SK-N-SH (cell line): ENCODE results near the gene FOXK1. TPM values are rescaled to one million over a fixed set of nuclear protein-coding genes. Genes with fewer than 3 reads are reported as not detected.
A peak's percentile ranks its signal among the peaks of the same experiment; 100 is the strongest.

Experiments used
- CTCF ChIA-PET: fragments of 300-600, 350-600 bp; formaldehyde crosslinking; extraction: SDS; loops from one replicate; lab custom pipeline; 2021; lab: Yijun Ruan, JAX
- POLR2A ChIA-PET: fragments of 350-600 bp; sonication (Branson Sonifier 250); formaldehyde crosslinking; extraction: SDS; loops from one replicate; lab custom pipeline; 2020; ENCODE audit warnings: antibody characterized with exemption, inconsistent platforms; lab: Yijun Ruan, JAX
- DNase-seq: peaks from one replicate; pipeline ENCODE4 v3.0.0; 2012
- H2AFZ ChIP-seq: fragments of 200-600 bp; sonication (generic); 2 replicates; pipeline ENCODE4 v1.8.1; 2016; ENCODE audit warnings: antibody characterized with exemption, mild to moderate bottlenecking, low read depth
- H3F3A ChIP-seq: fragments of 200-600 bp; sonication (generic); replicated peaks from 2 replicates; pipeline ENCODE3; 2016; ENCODE audit warnings: antibody characterized with exemption, mild to moderate bottlenecking; ENCODE audit not compliant: insufficient read depth
- H3K27ac ChIP-seq, 2 experiments: fragments of 200-500 bp in 1 of 2; fragments of 200-600 bp in 1 of 2; sonication (Bioruptor generic) in 1 of 2; sonication (generic), shearing (Covaris generic) in 1 of 2; 2 replicates each; pipeline versions ENCODE4 v1.5.1 to v1.6.1; 2014 to 2016; ENCODE audit warnings: low read depth in 2 of 2, inconsistent platforms in 1 of 2, low read length in 1 of 2, mild to moderate bottlenecking in 1 of 2, mixed read lengths in 1 of 2
- H3K27me3 ChIP-seq: fragments of 200-600 bp; sonication (generic), shearing (Covaris generic); 2 replicates; pipeline ENCODE4 v1.6.1; 2016; ENCODE audit warnings: mixed run types; ENCODE audit not compliant: insufficient read depth
- H3K36me3 ChIP-seq, 2 experiments: fragments of 200-500 bp in 1 of 2; fragments of 200-600 bp in 1 of 2; sonication (Bioruptor generic) in 1 of 2; sonication (generic) in 1 of 2; replicated peaks in 1 of 2; 2 replicates each; pipeline versions ENCODE3 to v1.5.1; 2014 to 2016; ENCODE audit warnings: low read length in 1 of 2, mild to moderate bottlenecking in 1 of 2; ENCODE audit not compliant: insufficient read depth in 2 of 2, control insufficient read depth in 1 of 2
- H3K4me1 ChIP-seq, 2 experiments: fragments of 200-500 bp in 1 of 2; fragments of 200-600 bp in 1 of 2; sonication (Bioruptor generic) in 1 of 2; sonication (generic), shearing (Covaris generic) in 1 of 2; 2 replicates each; pipeline versions ENCODE4 v1.5.1 to v1.6.1; 2014 to 2016; ENCODE audit warnings: low read depth in 1 of 2, low read length in 1 of 2, mixed run types in 1 of 2; ENCODE audit not compliant: insufficient read depth in 2 of 2, control insufficient read depth in 1 of 2
- H3K4me2 ChIP-seq: fragments of 200-600 bp; sonication (generic), shearing (Covaris generic); 2 replicates; pipeline ENCODE4 v1.6.1; 2017; ENCODE audit warnings: mixed run types
- H3K4me3 ChIP-seq, 2 experiments: fragments of 200-500 bp in 1 of 2; fragments of 200-600 bp in 1 of 2; sonication (Bioruptor generic) in 1 of 2; sonication (generic), shearing (Covaris generic) in 1 of 2; 2 replicates each; pipeline versions ENCODE4 v1.5.1 to v1.8.1; 2014 to 2016; ENCODE audit warnings: low read depth in 2 of 2, inconsistent platforms in 1 of 2, low read length in 1 of 2, mild to moderate bottlenecking in 1 of 2, mixed read lengths in 1 of 2, moderate library complexity in 1 of 2
- H3K79me2 ChIP-seq: fragments of 200-600 bp; sonication (generic); 2 replicates; pipeline ENCODE4 v1.8.1; 2017; ENCODE audit warnings: mild to moderate bottlenecking; ENCODE audit not compliant: insufficient read depth
- H3K9ac ChIP-seq: fragments of 200-600 bp; sonication (generic); 2 replicates; pipeline ENCODE4 v1.6.1; 2017; ENCODE audit warnings: mixed run types
- H3K9me2 ChIP-seq: fragments of 200-600 bp; sonication (generic); 2 replicates; pipeline ENCODE4 v1.6.1; 2017; ENCODE audit warnings: mixed run types
- H3K9me3 ChIP-seq: fragments of 200-600 bp; sonication (generic); 2 replicates; pipeline ENCODE4 v1.6.1; 2017; ENCODE audit warnings: mixed run types, mild to moderate bottlenecking, moderate library complexity
- H4K20me1 ChIP-seq: fragments of 200-600 bp; sonication (generic); 2 replicates; pipeline ENCODE4 v1.6.1; 2017; ENCODE audit warnings: mild to moderate bottlenecking, mixed run types; ENCODE audit not compliant: insufficient read depth
- CHD2 ChIP-seq: fragments of 150-350 bp; IDR thresholded peaks from 2 replicates; pipeline ENCODE4 v1.6.1; 2018; ENCODE audit warnings: low read length; ENCODE audit not compliant: partially characterized antibody
- ELF1 ChIP-seq: IDR thresholded peaks from 2 replicates; pipeline ENCODE4 v1.4.0; 2012
- FOSL2 ChIP-seq: IDR thresholded peaks from 2 replicates; pipeline ENCODE4 v1.4.0; 2012; ENCODE audit warnings: low read depth, mild to moderate bottlenecking, moderate library complexity, borderline replicate concordance
- FOXJ3 ChIP-seq: sonication (generic); formaldehyde crosslinking; IDR thresholded peaks from 2 replicates; pipeline ENCODE4 v1.5.1; 2020; ENCODE audit warnings: mild to moderate bottlenecking, missing genetic modification reagents
- FOXM1 ChIP-seq: IDR thresholded peaks from 2 replicates; pipeline ENCODE4 v1.4.0; 2012; ENCODE audit warnings: low read depth, mild to moderate bottlenecking
- JUND ChIP-seq: IDR thresholded peaks from 2 replicates; pipeline ENCODE4 v1.4.0; 2012
- MEF2A ChIP-seq: IDR thresholded peaks from 2 replicates; pipeline ENCODE4 v1.4.0; 2012; ENCODE audit warnings: low read depth, borderline replicate concordance
- MXI1 ChIP-seq: IDR thresholded peaks from 2 replicates; pipeline ENCODE4 v1.6.1; 2012; ENCODE audit warnings: mild to moderate bottlenecking, low read depth, low read length, improper control_type of control experiment
- NFIC ChIP-seq: IDR thresholded peaks from 2 replicates; pipeline ENCODE4 v1.4.0; 2012; ENCODE audit warnings: borderline replicate concordance
- NRF1 ChIP-seq: IDR thresholded peaks from 2 replicates; pipeline ENCODE4 v1.6.1; 2012; ENCODE audit warnings: low read depth, mild to moderate bottlenecking, low read length
- POLR2AphosphoS5 ChIP-seq: IDR thresholded peaks from 2 replicates; pipeline ENCODE4 v1.6.1; 2012; ENCODE audit warnings: low read depth, low read length
- RAD21 ChIP-seq: IDR thresholded peaks from 2 replicates; pipeline ENCODE4 v1.6.1; 2012; ENCODE audit warnings: mild to moderate bottlenecking, low read length
- RCOR1 ChIP-seq: fragments of 150-350 bp; IDR thresholded peaks from 2 replicates; pipeline ENCODE4 v1.6.1; 2017; ENCODE audit warnings: antibody characterized with exemption, low read length
- RXRA ChIP-seq: IDR thresholded peaks from 2 replicates; pipeline ENCODE4 v1.4.0; 2012; ENCODE audit warnings: low read depth, mild to moderate bottlenecking, borderline replicate concordance
- SMC3 ChIP-seq: IDR thresholded peaks from 2 replicates; pipeline ENCODE4 v1.6.1; 2012; ENCODE audit warnings: low read depth, low read length, improper control_type of control experiment
- TCF12 ChIP-seq: IDR thresholded peaks from 2 replicates; pipeline ENCODE4 v1.4.0; 2012
- TEAD4 ChIP-seq: IDR thresholded peaks from 2 replicates; pipeline ENCODE4 v1.4.0; 2012; ENCODE audit warnings: mild to moderate bottlenecking, borderline replicate concordance; ENCODE audit not compliant: insufficient read depth
- WGBS: methylation state at CpG from one replicate; pipeline ENCODE4 v1.1.6; 2017; ENCODE audit warnings: low lambda C conversion rate; 5-methylcytosine and 5-hydroxymethylcytosine counted together
- polyA plus RNA-seq, 3 experiments: library from polyadenylated mRNA; depleted of rRNA; stranded (reverse); fragments of >200 nt; gene quantifications; 2 replicates each; pipeline ENCODE4 v1.2.3, GENCODE V29; 2012
- TF ChIP-seq, protein P1 (sequence below): IDR thresholded peaks from 2 replicates; pipeline ENCODE4 v1.4.0; 2012; ENCODE audit warnings: low read depth, borderline replicate concordance
- TF ChIP-seq, protein P2 (sequence below): fragments of 150-350 bp; IDR thresholded peaks from 2 replicates; pipeline ENCODE4 v1.6.1; 2017; ENCODE audit warnings: antibody characterized with exemption, low read length, low read depth, borderline replicate concordance
- TF ChIP-seq, protein P3 (sequence below): IDR thresholded peaks from 2 replicates; pipeline ENCODE4 v1.4.0; 2012; ENCODE audit warnings: low read depth
- TF ChIP-seq, protein P4 (sequence below): IDR thresholded peaks from 2 replicates; pipeline ENCODE4 v1.6.1; 2012; ENCODE audit warnings: mild to moderate bottlenecking, low read depth, low read length, moderate library complexity

Gene FOXK1
- polyA plus RNA-seq, 1 of the 3 experiments (the other 2 are of a cell fraction): 4.7 TPM

DNA sequence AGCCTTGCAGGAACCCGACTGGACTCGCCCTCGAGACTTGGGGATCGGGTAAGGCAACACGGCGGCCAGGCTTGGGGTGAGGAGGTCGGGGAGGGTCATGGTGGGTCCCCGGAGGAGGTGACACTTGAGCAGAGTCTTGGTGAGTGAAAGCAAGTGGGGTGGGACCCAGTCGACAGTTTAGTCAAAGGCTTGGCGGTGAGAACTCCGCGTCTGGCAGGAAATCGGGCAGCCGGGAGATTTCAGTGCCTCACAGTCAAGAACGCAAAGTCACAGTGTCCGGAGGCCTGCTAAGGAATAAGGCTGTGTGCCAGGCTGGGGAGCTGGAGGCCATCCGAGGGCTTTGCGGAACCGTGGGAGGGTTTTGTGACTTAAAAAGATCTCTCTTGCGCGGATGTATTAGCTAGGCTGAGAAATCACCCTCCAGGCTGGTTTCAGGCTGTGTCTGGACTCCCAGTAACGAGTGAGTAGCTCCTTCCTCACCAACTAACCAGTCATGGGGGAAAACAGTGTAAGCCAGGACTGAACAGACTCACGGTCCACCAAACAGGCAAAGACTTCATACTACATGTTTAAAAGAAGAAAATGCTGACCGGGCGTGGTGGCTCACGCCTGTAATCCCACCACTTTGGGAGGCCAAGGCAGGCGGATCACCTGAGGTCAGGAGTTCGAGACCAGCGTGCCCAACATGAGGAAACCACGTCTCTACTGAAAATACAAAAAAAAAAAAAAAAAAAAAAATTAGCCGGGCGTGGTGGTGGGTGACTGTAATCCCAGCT, 93.9 kb downstream of the FOXK1 start:
- ChIA-PET CTCF (interaction anchor here (1.1 to 3.4 kb wide), 11 partner anchors 16 to 371 kb away, joined by 3 to 14 read pairs (median 3); partner anchors contain the start of gene RADIL), POLR2A (interaction anchor here (0.7 to 1.8 kb wide), 10 partner anchors 9 to 135 kb away, joined by 3 to 9 read pairs (median 6); partner anchors contain the start of gene RADIL)
- peak overlapping the region; percentile 91 for H3K9ac ChIP-seq
- H3F3A ChIP-seq: peaks cover 3% of the 10 kb centered on the region
- H3K36me3 ChIP-seq: peaks cover 4 to 5% of the 10 kb centered on the region in 2 experiments
- DNase-seq: no peak
- peaks cover 18% of the 10 kb centered on the region for H4K20me1 ChIP-seq
- no peaks in the 10 kb centered on the region for H3K27me3 ChIP-seq
- peak overlapping the region; percentile 84; the same call in 1 of the 2 replicates for H2AFZ ChIP-seq
- H3K9me3 ChIP-seq: no peaks in the 10 kb centered on the region
- no peak for TF ChIP-seq TEAD4
- TF ChIP-seq TCF12: no peak
- TF ChIP-seq FOSL2: no peak
- TF ChIP-seq NRF1: no peak
- TF ChIP-seq, protein P1, sequence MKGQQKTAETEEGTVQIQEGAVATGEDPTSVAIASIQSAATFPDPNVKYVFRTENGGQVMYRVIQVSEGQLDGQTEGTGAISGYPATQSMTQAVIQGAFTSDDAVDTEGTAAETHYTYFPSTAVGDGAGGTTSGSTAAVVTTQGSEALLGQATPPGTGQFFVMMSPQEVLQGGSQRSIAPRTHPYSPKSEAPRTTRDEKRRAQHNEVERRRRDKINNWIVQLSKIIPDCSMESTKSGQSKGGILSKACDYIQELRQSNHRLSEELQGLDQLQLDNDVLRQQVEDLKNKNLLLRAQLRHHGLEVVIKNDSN: no peak
- TF ChIP-seq JUND: no peak
- no peak for TF ChIP-seq FOXJ3 (CRISPR knock-in tag)
- TF ChIP-seq CHD2: no peak
- TF ChIP-seq, protein P2, sequence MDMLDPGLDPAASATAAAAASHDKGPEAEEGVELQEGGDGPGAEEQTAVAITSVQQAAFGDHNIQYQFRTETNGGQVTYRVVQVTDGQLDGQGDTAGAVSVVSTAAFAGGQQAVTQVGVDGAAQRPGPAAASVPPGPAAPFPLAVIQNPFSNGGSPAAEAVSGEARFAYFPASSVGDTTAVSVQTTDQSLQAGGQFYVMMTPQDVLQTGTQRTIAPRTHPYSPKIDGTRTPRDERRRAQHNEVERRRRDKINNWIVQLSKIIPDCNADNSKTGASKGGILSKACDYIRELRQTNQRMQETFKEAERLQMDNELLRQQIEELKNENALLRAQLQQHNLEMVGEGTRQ: no peak
- no peak for TF ChIP-seq MEF2A
- no peak for TF ChIP-seq NFIC
- TF ChIP-seq, protein P3, sequence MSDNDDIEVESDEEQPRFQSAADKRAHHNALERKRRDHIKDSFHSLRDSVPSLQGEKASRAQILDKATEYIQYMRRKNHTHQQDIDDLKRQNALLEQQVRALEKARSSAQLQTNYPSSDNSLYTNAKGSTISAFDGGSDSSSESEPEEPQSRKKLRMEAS: no peak
- TF ChIP-seq FOXM1: no peak
- no peak for TF ChIP-seq RXRA
- TF ChIP-seq ELF1: no peak
- no peak for TF ChIP-seq RCOR1
- H3K79me2 ChIP-seq: peaks cover 55% of the 10 kb centered on the region
- no peaks in the 10 kb centered on the region for H3K9me2 ChIP-seq
- peak overlapping the region; percentile 59 to 89 for H3K27ac ChIP-seq
- H3K4me2 ChIP-seq: peak overlapping the region; percentile 97
- 20% methylated on average over 29 of the region's 32 CpGs for WGBS
- peaks cover 9 to 18% of the 10 kb centered on the region in 2 experiments; a peak in 1 of 4 replicates for H3K4me1 ChIP-seq
- peak overlapping the region; percentile 84 to 99 for H3K4me3 ChIP-seq

DNA sequence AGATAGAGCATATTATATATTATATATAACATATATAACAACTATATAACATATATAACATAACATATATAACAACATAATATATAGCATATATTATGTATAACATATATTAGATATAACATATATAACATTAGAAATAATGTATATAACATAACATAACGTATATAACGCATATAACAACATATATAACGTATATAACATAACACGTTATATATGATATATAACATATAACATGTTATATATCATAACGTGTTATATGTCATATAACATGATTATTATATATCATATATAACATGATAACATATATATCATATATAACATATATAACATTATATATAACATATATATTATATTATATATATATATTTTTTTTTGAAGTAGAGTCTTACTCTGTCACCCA, 97.0 kb downstream of the FOXK1 start:
- DNase-seq: no peak
- 93% methylated on average over 5 of the region's 5 CpGs for WGBS
- H2AFZ ChIP-seq: no peak overlapping the region
- H3K4me2 ChIP-seq: no peak overlapping the region
- no peaks in the 10 kb centered on the region for H3K9me3 ChIP-seq
- peaks cover 54% of the 10 kb centered on the region for H3K79me2 ChIP-seq
- H3K4me1 ChIP-seq: peaks cover 9 to 17% of the 10 kb centered on the region in 2 experiments; a peak in 1 of 4 replicates
- peaks cover 5 to 34% of the 10 kb centered on the region in 2 experiments for H3K36me3 ChIP-seq
- no peaks in the 10 kb centered on the region for H3K9me2 ChIP-seq
- H3K27ac ChIP-seq: no peak overlapping the region
- peaks cover 26% of the 10 kb centered on the region for H4K20me1 ChIP-seq
- POLR2A ChIA-PET: interaction anchor here (1.0 kb wide), 1 partner anchor 104 kb away, joined by 3 read pairs; no protein-coding TSS in a partner anchor
- CTCF ChIA-PET: interaction anchor here (0.6 kb wide), 1 partner anchor 1662 kb away, joined by 3 read pairs; no protein-coding TSS in a partner anchor
- H3K27me3 ChIP-seq: no peaks in the 10 kb centered on the region
- no peak overlapping the region for H3K9ac ChIP-seq
- peaks cover 3% of the 10 kb centered on the region for H3F3A ChIP-seq
- no peak overlapping the region for H3K4me3 ChIP-seq
- TF ChIP-seq RAD21: no peak
- no peak for TF ChIP-seq TEAD4
- TF ChIP-seq SMC3: no peak
- TF ChIP-seq, protein P1: no peak
- no peak for TF ChIP-seq RCOR1
- TF ChIP-seq MXI1: no peak
- TF ChIP-seq POLR2AphosphoS5: no peak
- no peak for TF ChIP-seq ELF1
- TF ChIP-seq, protein P4, sequence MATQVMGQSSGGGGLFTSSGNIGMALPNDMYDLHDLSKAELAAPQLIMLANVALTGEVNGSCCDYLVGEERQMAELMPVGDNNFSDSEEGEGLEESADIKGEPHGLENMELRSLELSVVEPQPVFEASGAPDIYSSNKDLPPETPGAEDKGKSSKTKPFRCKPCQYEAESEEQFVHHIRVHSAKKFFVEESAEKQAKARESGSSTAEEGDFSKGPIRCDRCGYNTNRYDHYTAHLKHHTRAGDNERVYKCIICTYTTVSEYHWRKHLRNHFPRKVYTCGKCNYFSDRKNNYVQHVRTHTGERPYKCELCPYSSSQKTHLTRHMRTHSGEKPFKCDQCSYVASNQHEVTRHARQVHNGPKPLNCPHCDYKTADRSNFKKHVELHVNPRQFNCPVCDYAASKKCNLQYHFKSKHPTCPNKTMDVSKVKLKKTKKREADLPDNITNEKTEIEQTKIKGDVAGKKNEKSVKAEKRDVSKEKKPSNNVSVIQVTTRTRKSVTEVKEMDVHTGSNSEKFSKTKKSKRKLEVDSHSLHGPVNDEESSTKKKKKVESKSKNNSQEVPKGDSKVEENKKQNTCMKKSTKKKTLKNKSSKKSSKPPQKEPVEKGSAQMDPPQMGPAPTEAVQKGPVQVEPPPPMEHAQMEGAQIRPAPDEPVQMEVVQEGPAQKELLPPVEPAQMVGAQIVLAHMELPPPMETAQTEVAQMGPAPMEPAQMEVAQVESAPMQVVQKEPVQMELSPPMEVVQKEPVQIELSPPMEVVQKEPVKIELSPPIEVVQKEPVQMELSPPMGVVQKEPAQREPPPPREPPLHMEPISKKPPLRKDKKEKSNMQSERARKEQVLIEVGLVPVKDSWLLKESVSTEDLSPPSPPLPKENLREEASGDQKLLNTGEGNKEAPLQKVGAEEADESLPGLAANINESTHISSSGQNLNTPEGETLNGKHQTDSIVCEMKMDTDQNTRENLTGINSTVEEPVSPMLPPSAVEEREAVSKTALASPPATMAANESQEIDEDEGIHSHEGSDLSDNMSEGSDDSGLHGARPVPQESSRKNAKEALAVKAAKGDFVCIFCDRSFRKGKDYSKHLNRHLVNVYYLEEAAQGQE: no peak
